GM18517 (cell line): ENCODE data around the gene APPBP2.
"Not testable (repeated sequence)": the region's sequence is repeated elsewhere in the genome, so short reads cannot be mapped to it uniquely, and the experiment has no call there.

Source experiments
- ATAC-seq: cut with Tn5 transposase; IDR thresholded peaks from one replicate; pipeline ENCODE4 v1.9.1; 2021; ENCODE audit warnings: mild to moderate bottlenecking, moderate library complexity; ENCODE audit not compliant: unreplicated experiment

APPBP2 gene

GRCh38 chr17:60535382-60536279, 9.6 kb upstream of the APPBP2 start:
- no peak for ATAC-seq

- no peak for ATAC-seq
Measured at GRCh38 chr17:60534613-60535157, 8.6 kb upstream of the APPBP2 start.

- no peak for ATAC-seq
Measured at GRCh38 chr17:60534010-60534555, 8.0 kb upstream of the APPBP2 start.

GRCh38 chr17:60529806-60530205, 3.8 kb upstream of the APPBP2 start:
- no peak for ATAC-seq

GRCh38 chr17:60528828-60529227, 2.8 kb upstream of the APPBP2 start:
- no peak for ATAC-seq

- no peak for ATAC-seq
Measured at GRCh38 chr17:60527701-60528100, 1.7 kb upstream of the APPBP2 start.

GRCh38 chr17:60526726-60527125, 684 bp upstream of the APPBP2 start:
- no peak for ATAC-seq

GRCh38 chr17:60525328-60525684, 736 bp downstream of the APPBP2 start:
- no peak for ATAC-seq

GRCh38 chr17:60524463-60525327, 1.3 kb downstream of the APPBP2 start:
- ATAC-seq: no peak

GRCh38 chr17:60523822-60524221, 2.2 kb downstream of the APPBP2 start:
- ATAC-seq: no peak

GRCh38 chr17:60522889-60523626, 3.0 kb downstream of the APPBP2 start:
- no peak for ATAC-seq

GRCh38 chr17:60519795-60520194, 6.2 kb downstream of the APPBP2 start:
- no peak for ATAC-seq

- ATAC-seq: not testable (repeated sequence)
Measured at GRCh38 chr17:60515683-60516082, 10.4 kb downstream of the APPBP2 start.

GRCh38 chr17:60515199-60515598, 10.8 kb downstream of the APPBP2 start:
- ATAC-seq: not testable (repeated sequence)

GRCh38 chr17:60514500-60514899, 11.5 kb downstream of the APPBP2 start:
- no peak for ATAC-seq

GRCh38 chr17:60514053-60514452, 12.0 kb downstream of the APPBP2 start:
- no peak for ATAC-seq

- ATAC-seq: no peak
Measured at GRCh38 chr17:60513014-60513413, 13.0 kb downstream of the APPBP2 start.

- ATAC-seq: no peak
Measured at GRCh38 chr17:60510723-60511122, 15.3 kb downstream of the APPBP2 start.

- ATAC-seq: no peak
Measured at GRCh38 chr17:60510031-60510430, 16.0 kb downstream of the APPBP2 start.

GRCh38 chr17:60508384-60508980, 17.6 kb downstream of the APPBP2 start:
- ATAC-seq: no peak
